ENCODE data around the gene BRME1. TPM values are rescaled to one million over a fixed set of nuclear protein-coding genes. Genes with fewer than 3 reads are reported as not detected.

The BRME1 gene
- total and polyA plus RNA-seq, 5 donors from 2014 or later: 0.24 to 1.7 (median 0.58) TPM; not detected in 1

- Mint-ChIP-seq H3K4me3 (no peak overlapping the region), H3K4me1 (peaks cover 6 to 34% (median 20%) of the 10 kb centered on the region in 4 donors), H3K27me3 (peaks cover 13% of the 10 kb centered on the region), H3K9me3 (no peaks in the 10 kb centered on the region), H3K27ac (no peak overlapping the region), H3K36me3 (no peaks in the 10 kb centered on the region)
- ATAC-seq (ENCODE audit: low read depth in 2 of 2): no peak
- no peaks in the 10 kb centered on the region for H3K36me3 ChIP-seq (ENCODE audit: control insufficient read depth, insufficient read depth, low read length)
- no peak for DNase-seq
- H3K27me3 ChIP-seq (ENCODE audit: control insufficient read depth, insufficient read depth, low read length): no peaks in the 10 kb centered on the region
- H3K27ac ChIP-seq (ENCODE audit: insufficient read depth, low read length, poor library complexity, severe bottlenecking): no peak overlapping the region
- no peaks in the 10 kb centered on the region for H3K9me3 ChIP-seq (ENCODE audit: control insufficient read depth in 2 of 2, low read length in 2 of 2)
- H3K4me3 ChIP-seq (ENCODE audit: low read depth, low read length): no peak overlapping the region
- peaks cover 35% of the 10 kb centered on the region for H3K4me1 ChIP-seq (ENCODE audit: control insufficient read depth, insufficient read depth, low read length, poor library complexity, severe bottlenecking)
Measured at GRCh38 chr19:13877303-13877702, 28.6 kb downstream of the BRME1 start.

- ATAC-seq (ENCODE audit: low read depth in 2 of 2) (no peak), DNase-seq (no peak)
- Mint-ChIP-seq H3K27me3 (peaks cover 17% of the 10 kb centered on the region), H3K9me3 (no peaks in the 10 kb centered on the region), H3K4me3 (no peak within 1 kb of the TSS), H3K4me1 (peaks cover 2 to 29% (median 16%) of the 10 kb centered on the region in 4 donors), H3K36me3 (no peaks in the 10 kb centered on the region), H3K27ac (no peak within 1 kb of the TSS)
- Histone ChIP-seq H3K4me3 (ENCODE audit: low read depth, low read length) (no peak within 1 kb of the TSS), H3K27ac (ENCODE audit: insufficient read depth, low read length, poor library complexity, severe bottlenecking) (no peak within 1 kb of the TSS), H3K27me3 (ENCODE audit: control insufficient read depth, insufficient read depth, low read length) (no peaks in the 10 kb centered on the region), H3K9me3 (ENCODE audit: control insufficient read depth in 2 of 2, low read length in 2 of 2) (no peaks in the 10 kb centered on the region), H3K4me1 (ENCODE audit: control insufficient read depth, insufficient read depth, low read length, poor library complexity, severe bottlenecking) (peaks cover 31% of the 10 kb centered on the region), H3K36me3 (ENCODE audit: control insufficient read depth, insufficient read depth, low read length) (no peaks in the 10 kb centered on the region)
Measured at GRCh38 chr19:13876834-13877233, 29.1 kb downstream of the BRME1 start, which contains the start of gene NANOS3. NANOS3 (plus strand) TSS chr19:13877134; CDS start chr19:13877249, 115 bp downstream.

DNA sequence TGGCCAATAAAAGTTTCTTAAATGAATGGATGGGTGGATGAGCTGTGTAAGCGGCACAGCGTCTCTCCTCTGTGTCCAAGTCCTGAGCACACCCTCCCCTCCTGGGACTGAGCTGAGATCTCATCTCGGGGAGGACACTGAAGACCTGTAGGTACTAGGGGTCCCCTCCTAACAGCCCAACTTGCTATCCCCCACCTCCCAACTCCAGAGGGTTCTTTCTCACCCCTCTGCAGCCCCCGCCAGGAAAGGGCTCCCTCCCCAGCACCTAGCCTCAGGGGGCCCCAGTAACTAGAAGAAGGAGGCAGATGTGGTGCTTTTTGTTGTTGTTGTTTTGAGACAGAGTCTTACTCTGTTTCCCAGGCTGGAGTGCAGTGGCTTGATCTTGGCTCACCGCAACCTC, 30.1 kb downstream of the BRME1 start:
- Mint-ChIP-seq H3K9me3 (no peaks in the 10 kb centered on the region), H3K36me3 (no peaks in the 10 kb centered on the region), H3K27ac (peak overlapping the region in 1 of 3 donors; percentile 15), H3K4me3 (no peak overlapping the region), H3K27me3 (peaks cover 22% of the 10 kb centered on the region), H3K4me1 (peaks cover 0 to 19% (median 11%) of the 10 kb centered on the region in 4 donors)
- ATAC-seq (ENCODE audit: low read depth in 2 of 2) (no peak), DNase-seq (no peak)
- Histone ChIP-seq H3K27me3 (ENCODE audit: control insufficient read depth, insufficient read depth, low read length) (no peaks in the 10 kb centered on the region), H3K27ac (ENCODE audit: insufficient read depth, low read length, poor library complexity, severe bottlenecking) (no peak overlapping the region), H3K9me3 (ENCODE audit: control insufficient read depth in 2 of 2, low read length in 2 of 2) (no peaks in the 10 kb centered on the region), H3K4me1 (ENCODE audit: control insufficient read depth, insufficient read depth, low read length, poor library complexity, severe bottlenecking) (peaks cover 21% of the 10 kb centered on the region), H3K4me3 (ENCODE audit: low read depth, low read length) (no peak overlapping the region), H3K36me3 (ENCODE audit: control insufficient read depth, insufficient read depth, low read length) (no peaks in the 10 kb centered on the region)

DNA sequence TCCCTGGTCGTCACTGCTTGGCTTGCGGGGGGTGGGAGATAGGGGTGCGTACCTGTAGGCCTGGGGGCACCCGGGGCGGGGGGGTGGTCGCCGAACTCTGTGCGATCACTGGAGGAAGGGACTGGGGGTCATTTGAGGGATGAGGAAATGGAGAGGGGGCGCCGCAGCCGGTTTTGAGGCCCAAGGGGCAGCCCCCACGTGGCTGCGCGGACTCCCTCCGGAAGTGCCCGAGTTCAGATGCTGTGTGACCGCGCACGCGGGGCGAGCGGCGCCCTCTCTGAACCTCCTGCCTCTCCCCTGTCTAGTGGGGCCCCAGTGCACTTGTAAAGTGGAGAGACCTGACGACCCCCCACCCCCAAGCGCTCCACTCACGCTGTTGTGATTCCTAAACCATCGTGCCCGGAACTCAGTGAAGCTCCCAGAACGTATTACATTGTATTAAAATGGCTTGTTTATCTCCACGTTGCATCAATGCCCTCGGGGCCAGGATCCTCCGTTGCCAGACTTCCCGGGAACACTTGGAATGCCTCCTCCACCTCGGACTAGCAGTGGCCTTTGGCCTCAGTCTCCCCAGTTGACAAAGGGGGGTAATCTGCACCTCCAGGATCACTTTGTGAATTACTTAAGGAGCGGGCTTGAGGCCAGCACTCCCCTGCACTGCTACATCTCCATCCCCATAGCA, 31.9 kb downstream of the BRME1 start:
- ATAC-seq (ENCODE audit: low read depth in 2 of 2): no peak
- Mint-ChIP-seq H3K27me3 (peaks cover 24% of the 10 kb centered on the region), H3K9me3 (no peaks in the 10 kb centered on the region), H3K4me1 (peaks cover 0 to 8% (median 4%) of the 10 kb centered on the region in 4 donors), H3K4me3 (peak overlapping the region in 1 of 4 donors; percentile 54), H3K36me3 (no peaks in the 10 kb centered on the region), H3K27ac (peak overlapping the region in 1 of 3 donors; percentile 82)
- no peak for DNase-seq
- no peaks in the 10 kb centered on the region for H3K9me3 ChIP-seq (ENCODE audit: control insufficient read depth in 2 of 2, low read length in 2 of 2)
- H3K27ac ChIP-seq (ENCODE audit: insufficient read depth, low read length, poor library complexity, severe bottlenecking): no peak overlapping the region
- peaks cover 9% of the 10 kb centered on the region for H3K4me1 ChIP-seq (ENCODE audit: control insufficient read depth, insufficient read depth, low read length, poor library complexity, severe bottlenecking)
- H3K36me3 ChIP-seq (ENCODE audit: control insufficient read depth, insufficient read depth, low read length): no peaks in the 10 kb centered on the region
- no peaks in the 10 kb centered on the region for H3K27me3 ChIP-seq (ENCODE audit: control insufficient read depth, insufficient read depth, low read length)
- no peak overlapping the region for H3K4me3 ChIP-seq (ENCODE audit: low read depth, low read length)

GRCh38 chr19:13872695-13873389, 33.1 kb downstream of the BRME1 start:
- Mint-ChIP-seq H3K9me3 (no peaks in the 10 kb centered on the region), H3K27me3 (peaks cover 31% of the 10 kb centered on the region), H3K27ac (no peak overlapping the region), H3K4me3 (peak overlapping the region in 3 of 4 donors; percentile 61 to 79 (median 79)), H3K36me3 (no peaks in the 10 kb centered on the region), H3K4me1 (peaks cover 0 to 8% (median 4%) of the 10 kb centered on the region in 4 donors)
- ATAC-seq (ENCODE audit: low read depth in 2 of 2): peak; percentile 52 to 54
- H3K4me1 ChIP-seq (ENCODE audit: control insufficient read depth, insufficient read depth, low read length, poor library complexity, severe bottlenecking): peaks cover 9% of the 10 kb centered on the region
- no peaks in the 10 kb centered on the region for H3K36me3 ChIP-seq (ENCODE audit: control insufficient read depth, insufficient read depth, low read length)
- no peak overlapping the region for H3K27ac ChIP-seq (ENCODE audit: insufficient read depth, low read length, poor library complexity, severe bottlenecking)
- H3K4me3 ChIP-seq (ENCODE audit: low read depth, low read length): no peak overlapping the region
- peak in 1 of 3 donors; percentile 31 for DNase-seq
- H3K9me3 ChIP-seq (ENCODE audit: control insufficient read depth in 2 of 2, low read length in 2 of 2): no peaks in the 10 kb centered on the region
- H3K27me3 ChIP-seq (ENCODE audit: control insufficient read depth, insufficient read depth, low read length): no peaks in the 10 kb centered on the region

- Histone ChIP-seq H3K27me3 (ENCODE audit: control insufficient read depth, insufficient read depth, low read length) (peaks cover 3% of the 10 kb centered on the region), H3K36me3 (ENCODE audit: control insufficient read depth, insufficient read depth, low read length) (no peaks in the 10 kb centered on the region), H3K27ac (ENCODE audit: insufficient read depth, low read length, poor library complexity, severe bottlenecking) (no peak overlapping the region), H3K4me3 (ENCODE audit: low read depth, low read length) (no peak overlapping the region), H3K9me3 (ENCODE audit: control insufficient read depth in 2 of 2, low read length in 2 of 2) (no peaks in the 10 kb centered on the region), H3K4me1 (ENCODE audit: control insufficient read depth, insufficient read depth, low read length, poor library complexity, severe bottlenecking) (peaks cover 9% of the 10 kb centered on the region)
- ATAC-seq (ENCODE audit: low read depth in 2 of 2) (no peak), DNase-seq (no peak)
- H3K36me3 Mint-ChIP-seq: no peaks in the 10 kb centered on the region
- H3K9me3 Mint-ChIP-seq: no peaks in the 10 kb centered on the region
- H3K4me3 Mint-ChIP-seq: peak overlapping the region in 3 of 4 donors; percentile 61 to 79 (median 79)
- H3K27ac Mint-ChIP-seq: no peak overlapping the region
- peaks cover 0 to 8% (median 4%) of the 10 kb centered on the region in 4 donors for H3K4me1 Mint-ChIP-seq
- peaks cover 31% of the 10 kb centered on the region for H3K27me3 Mint-ChIP-seq
Measured at GRCh38 chr19:13872339-13872694, 33.6 kb downstream of the BRME1 start.

GRCh38 chr19:13870873-13871272, 35.0 kb downstream of the BRME1 start:
- Histone ChIP-seq H3K4me3 (ENCODE audit: low read depth, low read length) (no peak overlapping the region), H3K4me1 (ENCODE audit: control insufficient read depth, insufficient read depth, low read length, poor library complexity, severe bottlenecking) (peaks cover 14% of the 10 kb centered on the region), H3K27ac (ENCODE audit: insufficient read depth, low read length, poor library complexity, severe bottlenecking) (no peak overlapping the region), H3K9me3 (ENCODE audit: control insufficient read depth in 2 of 2, low read length in 2 of 2) (no peaks in the 10 kb centered on the region), H3K27me3 (ENCODE audit: control insufficient read depth, insufficient read depth, low read length) (peaks cover 11% of the 10 kb centered on the region), H3K36me3 (ENCODE audit: control insufficient read depth, insufficient read depth, low read length) (no peaks in the 10 kb centered on the region)
- H3K27ac Mint-ChIP-seq: peak overlapping the region in 1 of 3 donors; percentile 23
- H3K9me3 Mint-ChIP-seq: peaks cover 0 to 1% (median 0%) of the 10 kb centered on the region in 7 donors
- no peak for ATAC-seq (ENCODE audit: low read depth in 2 of 2)
- H3K27me3 Mint-ChIP-seq: peaks cover 38% of the 10 kb centered on the region
- peaks cover 0 to 16% (median 8%) of the 10 kb centered on the region in 4 donors for H3K4me1 Mint-ChIP-seq
- no peak overlapping the region for H3K4me3 Mint-ChIP-seq
- no peaks in the 10 kb centered on the region for H3K36me3 Mint-ChIP-seq
- no peak for DNase-seq
